Erythroblast (primary cell): ENCODE data around the gene KRIT1.

Experiments
- GATA1 ChIP-seq: IDR thresholded peaks from 2 replicates; pipeline ENCODE4 v1.6.1; 2011; ENCODE audit warnings: low read depth, mild to moderate bottlenecking, control low read depth, low read length, moderate library complexity
- POLR2A ChIP-seq: IDR thresholded peaks from 2 replicates; pipeline ENCODE4 v1.6.1; 2011; ENCODE audit warnings: mild to moderate bottlenecking, low read length

DNA sequence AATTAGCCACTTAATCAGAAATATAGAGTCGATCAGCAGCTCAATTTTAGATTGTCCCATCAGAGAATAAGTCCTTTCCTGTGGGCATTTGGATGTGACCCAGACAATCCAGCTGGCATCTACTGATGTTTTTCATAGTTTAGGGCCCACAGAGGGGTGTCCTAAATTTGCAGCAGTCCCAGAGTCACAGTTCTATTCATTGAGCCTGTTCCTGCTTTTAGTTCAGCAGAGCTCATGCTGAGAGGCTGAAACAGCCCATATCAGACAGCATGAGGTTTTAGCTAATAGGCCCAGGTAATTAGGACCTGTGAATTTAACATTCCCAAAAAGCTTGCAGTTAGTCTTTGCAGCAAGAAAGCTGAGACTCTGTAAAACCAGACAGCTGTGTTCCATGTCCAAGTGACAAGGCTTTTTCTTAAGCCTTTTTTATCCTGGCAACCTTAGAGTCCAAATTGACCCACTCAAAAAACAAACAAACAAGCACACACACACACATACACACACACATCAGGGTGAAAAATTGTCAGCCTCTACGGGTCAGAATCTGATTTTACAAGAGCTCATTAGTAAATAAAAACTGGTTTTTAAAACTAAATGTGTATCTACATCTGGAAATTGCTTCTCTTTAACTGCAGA, 33.8 kb upstream of the KRIT1 start:
- TF ChIP-seq POLR2A (no peak), GATA1 (no peak)
